ENCODE measurements around the gene CCDC85C.

DNA sequence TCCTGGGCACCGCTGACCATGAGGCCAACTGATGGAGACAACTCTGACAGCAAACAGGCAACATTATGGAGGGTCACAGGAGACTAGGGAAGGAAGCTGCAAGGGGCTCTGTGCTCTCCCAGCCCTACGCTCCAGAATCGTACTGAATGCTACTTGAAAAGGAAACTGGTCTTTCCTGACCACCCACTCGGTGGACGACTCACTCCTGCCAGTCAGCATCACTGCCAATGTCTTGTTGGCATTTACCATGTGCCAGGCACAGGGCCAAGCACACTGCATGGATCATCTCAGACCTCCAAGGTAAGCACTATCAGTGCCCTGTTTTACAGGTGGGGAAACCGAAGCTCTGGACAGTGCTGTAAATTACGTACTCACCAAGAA, 38.0 kb downstream of the CCDC85C start:
- TF ChIP-seq, protein P1, sequence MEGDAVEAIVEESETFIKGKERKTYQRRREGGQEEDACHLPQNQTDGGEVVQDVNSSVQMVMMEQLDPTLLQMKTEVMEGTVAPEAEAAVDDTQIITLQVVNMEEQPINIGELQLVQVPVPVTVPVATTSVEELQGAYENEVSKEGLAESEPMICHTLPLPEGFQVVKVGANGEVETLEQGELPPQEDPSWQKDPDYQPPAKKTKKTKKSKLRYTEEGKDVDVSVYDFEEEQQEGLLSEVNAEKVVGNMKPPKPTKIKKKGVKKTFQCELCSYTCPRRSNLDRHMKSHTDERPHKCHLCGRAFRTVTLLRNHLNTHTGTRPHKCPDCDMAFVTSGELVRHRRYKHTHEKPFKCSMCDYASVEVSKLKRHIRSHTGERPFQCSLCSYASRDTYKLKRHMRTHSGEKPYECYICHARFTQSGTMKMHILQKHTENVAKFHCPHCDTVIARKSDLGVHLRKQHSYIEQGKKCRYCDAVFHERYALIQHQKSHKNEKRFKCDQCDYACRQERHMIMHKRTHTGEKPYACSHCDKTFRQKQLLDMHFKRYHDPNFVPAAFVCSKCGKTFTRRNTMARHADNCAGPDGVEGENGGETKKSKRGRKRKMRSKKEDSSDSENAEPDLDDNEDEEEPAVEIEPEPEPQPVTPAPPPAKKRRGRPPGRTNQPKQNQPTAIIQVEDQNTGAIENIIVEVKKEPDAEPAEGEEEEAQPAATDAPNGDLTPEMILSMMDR (IDR thresholded peaks at IDR 0.05; ENCODE audit: low read depth, low read length) = no peak
- no peak for TF ChIP-seq EZH2phosphoT487 (IDR thresholded peaks at IDR 0.05; ENCODE audit: low read depth)
